Stimulated activated naive CD8-positive, alpha-beta T cell treated with anti-CD3 and anti-CD28 coated beads, Interleukin-15, Interleukin-2, amounts not matched to agents 100 ng/mL and 50 ng/mL, for 24 hours (primary cell): Measurements from ENCODE around the gene DOCK4.

ENCODE experiments used
- H3K27ac Mint-ChIP-seq: one replicate; pipeline ENCODE4 v1.8.0; 2021; ENCODE audit warnings: mild to moderate bottlenecking, mixed read lengths
- H3K27me3 Mint-ChIP-seq: one replicate; pipeline ENCODE4 v1.8.0; 2021; ENCODE audit warnings: mixed read lengths
- H3K36me3 Mint-ChIP-seq: one replicate; pipeline ENCODE4 v1.8.0; 2021; ENCODE audit warnings: low read depth, mixed read lengths
- H3K4me1 Mint-ChIP-seq: one replicate; pipeline ENCODE4 v1.8.0; 2021; ENCODE audit warnings: low read depth, mixed read lengths
- H3K4me3 Mint-ChIP-seq: one replicate; pipeline ENCODE4 v1.8.0; 2021; ENCODE audit warnings: mild to moderate bottlenecking, mixed read lengths
- H3K9me3 Mint-ChIP-seq: one replicate; pipeline ENCODE4 v1.8.0; 2021; ENCODE audit warnings: mixed read lengths

Gene DOCK4

GRCh38 chr7:111853201-111853990 lies 352.8 kb downstream of the DOCK4 start:
- no peaks in the 10 kb centered on the region for H3K9me3 Mint-ChIP-seq
- H3K27me3 Mint-ChIP-seq = no peaks in the 10 kb centered on the region
- no peak overlapping the region for H3K27ac Mint-ChIP-seq

GRCh38 chr7:111852081-111852480 lies 354.1 kb downstream of the DOCK4 start:
- Mint-ChIP-seq H3K27ac (no peak overlapping the region), H3K36me3 (no peaks in the 10 kb centered on the region), H3K4me3 (no peak overlapping the region), H3K4me1 (no peaks in the 10 kb centered on the region), H3K9me3 (no peaks in the 10 kb centered on the region), H3K27me3 (no peaks in the 10 kb centered on the region)

More at GRCh38 chr7:111853201-111853990, 352.8 kb downstream of the DOCK4 start:
- Mint-ChIP-seq H3K4me1 (no peaks in the 10 kb centered on the region), H3K4me3 (no peak overlapping the region), H3K36me3 (no peaks in the 10 kb centered on the region)

DNA sequence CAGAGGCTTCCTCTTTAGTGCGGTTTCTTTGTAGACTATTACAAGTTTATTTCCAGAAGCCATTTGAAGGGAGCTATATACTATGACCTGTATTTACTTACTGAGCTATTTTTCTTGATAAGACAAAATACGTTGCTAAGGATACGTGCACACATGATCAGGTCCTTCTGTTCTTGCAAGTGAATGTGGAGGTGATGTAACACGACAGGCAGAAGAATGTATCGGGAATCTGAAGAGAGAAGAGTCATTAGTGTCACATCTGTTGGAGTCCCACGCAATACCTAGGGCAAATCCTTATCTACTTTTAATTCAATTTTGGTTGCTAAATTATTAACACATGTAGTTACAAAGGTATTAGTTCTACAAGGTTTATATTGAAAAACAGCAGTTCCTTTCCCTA lies 359.3 kb downstream of the DOCK4 start:
- H3K4me1 Mint-ChIP-seq = peaks cover 5% of the 10 kb centered on the region
- H3K27me3 Mint-ChIP-seq = no peaks in the 10 kb centered on the region
- H3K4me3 Mint-ChIP-seq = no peak overlapping the region
- no peaks in the 10 kb centered on the region for H3K36me3 Mint-ChIP-seq
- H3K9me3 Mint-ChIP-seq = no peaks in the 10 kb centered on the region
- no peak overlapping the region for H3K27ac Mint-ChIP-seq

DNA sequence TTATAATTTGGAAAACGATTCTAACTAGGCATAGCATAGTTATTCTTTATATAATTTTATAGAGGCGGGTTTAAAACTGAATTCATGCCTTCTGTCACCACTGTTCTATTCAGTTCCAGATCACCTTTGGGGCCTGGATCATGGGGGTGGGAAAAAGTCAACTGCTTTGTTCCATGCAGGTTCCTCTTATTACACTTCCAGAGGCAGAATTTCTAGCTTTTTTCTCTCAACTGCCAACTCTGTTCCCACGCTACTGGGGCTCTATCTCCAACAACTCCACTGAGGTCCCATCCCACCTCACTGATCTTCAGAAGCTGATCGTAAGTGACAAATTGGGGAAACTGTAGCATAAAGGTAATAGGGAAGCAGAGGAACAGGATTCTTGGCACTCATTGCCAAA lies 360.3 kb downstream of the DOCK4 start:
- no peaks in the 10 kb centered on the region for H3K36me3 Mint-ChIP-seq
- peaks cover 8% of the 10 kb centered on the region for H3K4me1 Mint-ChIP-seq

DNA sequence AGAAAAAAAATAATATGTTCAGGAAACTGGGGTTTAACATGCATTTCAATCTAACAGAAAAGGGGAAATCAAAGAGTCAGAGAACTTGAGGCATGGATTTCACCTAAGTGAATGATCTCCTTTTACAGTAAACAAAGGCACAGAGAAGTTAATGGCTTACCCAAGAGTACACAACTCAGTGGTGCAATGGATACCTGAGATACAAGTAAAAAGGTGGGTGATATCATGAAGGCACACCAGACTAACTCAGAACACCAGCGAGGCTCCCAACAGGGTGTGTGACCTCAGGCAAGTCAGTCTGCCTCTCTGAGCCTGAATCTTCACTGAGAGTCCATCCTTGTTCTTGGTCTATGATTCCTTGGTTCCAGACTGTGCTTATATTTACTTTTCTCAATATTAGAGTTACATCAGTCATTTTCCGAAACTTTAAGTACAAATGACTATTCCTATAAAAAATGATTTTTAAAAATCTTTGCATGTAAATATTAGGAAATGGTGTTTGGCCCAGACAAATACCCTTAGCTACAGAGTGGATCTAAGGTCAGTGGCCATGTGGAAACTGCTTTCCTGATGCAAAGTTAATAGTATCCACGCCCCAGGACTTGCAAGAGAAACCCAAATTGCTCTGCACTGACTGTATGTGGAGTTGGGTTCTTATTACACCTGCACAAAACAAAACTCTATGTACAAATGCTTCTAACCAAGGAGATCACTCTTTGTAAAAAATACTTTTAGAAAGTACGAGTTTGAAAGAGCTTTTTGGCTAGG lies 361.1 kb downstream of the DOCK4 start:
- H3K27ac Mint-ChIP-seq = no peak overlapping the region
- H3K4me3 Mint-ChIP-seq = no peak overlapping the region
- no peaks in the 10 kb centered on the region for H3K9me3 Mint-ChIP-seq
- H3K4me1 Mint-ChIP-seq = peaks cover 8% of the 10 kb centered on the region
- H3K27me3 Mint-ChIP-seq = no peaks in the 10 kb centered on the region
- H3K36me3 Mint-ChIP-seq = no peaks in the 10 kb centered on the region

More for the DNA sequence above, 360.3 kb downstream of the DOCK4 start:
- H3K27me3 Mint-ChIP-seq = no peaks in the 10 kb centered on the region
- no peak overlapping the region for H3K4me3 Mint-ChIP-seq
- no peaks in the 10 kb centered on the region for H3K9me3 Mint-ChIP-seq
- H3K27ac Mint-ChIP-seq = no peak overlapping the region

DNA sequence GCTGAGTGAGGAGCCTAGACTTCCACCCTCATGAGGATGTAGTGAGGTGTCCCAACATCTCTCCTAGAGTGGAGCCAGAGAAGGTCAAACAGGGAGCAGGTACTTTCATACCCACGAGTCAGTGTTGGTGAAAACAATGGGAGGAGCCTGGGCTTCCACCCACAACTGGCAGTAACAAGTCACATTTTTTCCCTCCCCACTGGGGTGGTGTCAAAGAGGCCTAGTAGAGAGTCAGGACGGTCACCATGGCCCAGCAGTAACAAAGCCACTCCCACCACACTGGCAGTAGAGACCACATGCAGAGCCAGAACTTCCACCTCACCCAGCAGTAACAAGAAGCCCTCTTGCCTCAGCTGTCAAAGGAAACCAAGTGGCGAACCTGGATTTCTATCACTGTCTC lies 363.7 kb downstream of the DOCK4 start:
- no peak overlapping the region for H3K4me3 Mint-ChIP-seq
- peaks cover 8% of the 10 kb centered on the region for H3K4me1 Mint-ChIP-seq
- H3K36me3 Mint-ChIP-seq = no peaks in the 10 kb centered on the region
- H3K27me3 Mint-ChIP-seq = no peaks in the 10 kb centered on the region
- H3K9me3 Mint-ChIP-seq = no peaks in the 10 kb centered on the region
- no peak overlapping the region for H3K27ac Mint-ChIP-seq

DNA sequence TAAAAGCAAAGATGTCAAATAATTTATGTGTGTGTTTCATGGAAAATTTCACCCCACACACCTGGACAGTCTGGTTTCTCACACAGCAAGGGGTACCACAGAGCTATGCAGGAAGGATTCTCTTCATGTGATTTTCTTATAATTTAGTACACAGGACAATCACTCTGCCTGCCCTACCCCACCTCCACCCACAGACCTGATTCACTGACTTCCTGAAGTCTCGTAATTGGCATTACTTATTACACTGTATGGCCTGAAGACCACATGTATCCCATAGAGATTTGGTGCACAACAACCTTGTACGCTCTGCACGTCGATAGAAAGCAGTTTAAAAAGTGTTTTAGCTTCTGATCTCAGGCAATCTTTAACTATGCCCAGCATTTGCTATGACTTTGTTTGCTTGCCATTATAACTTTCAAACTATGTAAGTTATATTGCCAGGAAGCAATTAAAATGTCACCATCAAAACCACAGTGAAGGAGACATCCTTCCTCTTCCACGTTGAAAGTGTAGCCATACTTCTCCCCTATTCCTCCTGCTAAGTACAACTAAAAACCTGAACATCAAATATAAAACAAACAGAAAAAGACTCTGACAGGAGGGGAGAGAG lies 364.5 kb downstream of the DOCK4 start:
- Mint-ChIP-seq H3K4me1 (peaks cover 8% of the 10 kb centered on the region), H3K4me3 (no peak overlapping the region), H3K27me3 (no peaks in the 10 kb centered on the region), H3K27ac (no peak overlapping the region), H3K9me3 (peaks cover under 1% of the 10 kb centered on the region), H3K36me3 (no peaks in the 10 kb centered on the region)

GRCh38 chr7:111840528-111840927 lies 365.7 kb downstream of the DOCK4 start:
- no peaks in the 10 kb centered on the region for H3K27me3 Mint-ChIP-seq
- H3K4me1 Mint-ChIP-seq = peaks cover 8% of the 10 kb centered on the region
- H3K4me3 Mint-ChIP-seq = no peak overlapping the region
- no peak overlapping the region for H3K27ac Mint-ChIP-seq
- H3K9me3 Mint-ChIP-seq = peaks cover 8% of the 10 kb centered on the region
- no peaks in the 10 kb centered on the region for H3K36me3 Mint-ChIP-seq

DNA sequence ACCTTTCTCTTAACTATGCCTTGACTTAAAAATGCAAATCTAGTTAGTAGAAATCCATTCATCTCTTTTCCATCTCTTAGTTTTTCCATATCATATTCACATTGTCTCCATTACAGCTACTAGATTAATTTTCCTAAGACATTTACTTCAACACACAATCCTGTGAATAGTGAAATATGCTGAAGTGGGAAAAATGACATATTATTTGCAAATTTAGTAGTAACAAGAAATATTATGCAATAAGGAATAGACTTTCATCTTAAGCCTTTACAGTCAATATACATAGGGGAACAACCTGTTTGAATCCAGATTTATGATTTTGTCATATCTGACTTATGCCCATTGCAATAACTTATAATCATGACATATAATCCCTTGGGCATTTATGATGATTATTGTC lies 366.9 kb downstream of the DOCK4 start:
- Mint-ChIP-seq H3K36me3 (no peaks in the 10 kb centered on the region), H3K4me3 (no peak overlapping the region), H3K9me3 (peaks cover 8% of the 10 kb centered on the region), H3K4me1 (peaks cover 8% of the 10 kb centered on the region), H3K27me3 (no peaks in the 10 kb centered on the region), H3K27ac (no peak overlapping the region)

DNA sequence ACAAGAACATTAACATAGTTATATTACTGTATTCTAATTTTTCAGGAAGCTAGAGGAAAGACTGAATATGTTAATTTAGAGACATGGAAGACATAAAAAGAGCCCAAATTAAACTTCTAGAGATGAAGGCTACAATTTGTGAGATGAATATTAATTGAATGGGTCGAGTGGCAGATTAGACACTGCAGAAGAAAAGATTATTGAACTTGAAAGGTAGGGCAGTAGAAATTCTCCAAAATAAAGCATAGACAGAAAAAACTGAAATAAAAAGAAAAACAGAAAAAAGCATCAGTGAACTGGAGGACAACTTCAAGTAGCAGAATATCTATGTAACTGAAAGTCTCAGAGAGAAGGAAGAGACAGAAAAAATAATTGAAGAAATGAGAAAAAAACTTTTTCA lies 369.6 kb downstream of the DOCK4 start:
- Mint-ChIP-seq H3K4me1 (peaks cover under 1% of the 10 kb centered on the region), H3K27ac (no peak overlapping the region), H3K4me3 (no peak overlapping the region), H3K27me3 (no peaks in the 10 kb centered on the region), H3K9me3 (peaks cover 8% of the 10 kb centered on the region), H3K36me3 (no peaks in the 10 kb centered on the region)

DNA sequence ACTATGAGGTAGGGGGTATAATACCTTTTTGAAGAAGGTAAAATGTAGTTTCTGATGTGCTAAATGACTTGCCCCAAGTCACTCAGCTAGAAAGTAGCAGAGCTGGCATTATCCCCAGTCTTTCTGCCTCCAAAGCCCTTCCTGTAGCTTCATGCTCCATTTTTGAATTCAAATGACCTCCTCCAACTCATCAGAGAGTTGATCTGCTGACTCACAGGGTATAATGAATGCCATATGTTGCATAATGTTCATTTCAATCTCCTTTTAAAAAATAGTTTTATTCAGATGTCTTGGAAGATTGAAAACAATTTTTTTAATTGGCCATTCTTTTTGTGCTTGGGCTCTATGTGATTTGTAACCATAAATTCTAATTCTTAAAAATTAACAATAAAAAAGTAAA lies 371.1 kb downstream of the DOCK4 start:
- no peaks in the 10 kb centered on the region for H3K4me1 Mint-ChIP-seq
- H3K9me3 Mint-ChIP-seq = peaks cover 8% of the 10 kb centered on the region
- no peak overlapping the region for H3K4me3 Mint-ChIP-seq
- H3K27me3 Mint-ChIP-seq = no peaks in the 10 kb centered on the region
- no peak overlapping the region for H3K27ac Mint-ChIP-seq
- H3K36me3 Mint-ChIP-seq = no peaks in the 10 kb centered on the region

DNA sequence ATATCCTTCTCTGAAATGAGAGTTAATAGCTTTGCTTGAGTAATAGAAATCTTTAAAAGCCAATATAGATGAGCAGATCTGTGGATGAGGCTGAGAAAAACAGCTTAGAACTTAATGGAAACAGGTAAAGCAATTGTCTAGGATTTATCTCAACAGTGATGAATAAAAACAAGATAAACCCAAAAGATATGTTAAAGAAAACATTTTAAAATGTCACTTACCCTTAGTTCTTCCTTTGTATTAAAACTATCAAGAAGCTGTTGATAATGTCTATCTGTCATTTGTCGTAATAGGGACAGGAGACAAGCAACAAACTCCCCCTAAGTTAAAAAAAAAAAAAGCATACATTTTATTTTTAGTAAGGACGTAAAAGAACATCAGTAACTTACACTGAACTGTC lies 371.8 kb downstream of the DOCK4 start:
- Mint-ChIP-seq H3K36me3 (no peaks in the 10 kb centered on the region), H3K27ac (no peak overlapping the region), H3K4me3 (no peak overlapping the region), H3K27me3 (no peaks in the 10 kb centered on the region), H3K4me1 (no peaks in the 10 kb centered on the region), H3K9me3 (peaks cover 8% of the 10 kb centered on the region)

- no peaks in the 10 kb centered on the region for H3K36me3 Mint-ChIP-seq
- no peak overlapping the region for H3K4me3 Mint-ChIP-seq
- peaks cover 8% of the 10 kb centered on the region for H3K9me3 Mint-ChIP-seq
- H3K27ac Mint-ChIP-seq = no peak overlapping the region
- no peaks in the 10 kb centered on the region for H3K4me1 Mint-ChIP-seq
- H3K27me3 Mint-ChIP-seq = no peaks in the 10 kb centered on the region
These were observed 372.7 kb downstream of the DOCK4 start for GRCh38 chr7:111833466-111833865.

GRCh38 chr7:111832174-111832573 lies 374.0 kb downstream of the DOCK4 start:
- Mint-ChIP-seq H3K27ac (no peak overlapping the region), H3K4me3 (no peak overlapping the region), H3K36me3 (no peaks in the 10 kb centered on the region), H3K27me3 (no peaks in the 10 kb centered on the region), H3K4me1 (no peaks in the 10 kb centered on the region), H3K9me3 (peaks cover 8% of the 10 kb centered on the region)

DNA sequence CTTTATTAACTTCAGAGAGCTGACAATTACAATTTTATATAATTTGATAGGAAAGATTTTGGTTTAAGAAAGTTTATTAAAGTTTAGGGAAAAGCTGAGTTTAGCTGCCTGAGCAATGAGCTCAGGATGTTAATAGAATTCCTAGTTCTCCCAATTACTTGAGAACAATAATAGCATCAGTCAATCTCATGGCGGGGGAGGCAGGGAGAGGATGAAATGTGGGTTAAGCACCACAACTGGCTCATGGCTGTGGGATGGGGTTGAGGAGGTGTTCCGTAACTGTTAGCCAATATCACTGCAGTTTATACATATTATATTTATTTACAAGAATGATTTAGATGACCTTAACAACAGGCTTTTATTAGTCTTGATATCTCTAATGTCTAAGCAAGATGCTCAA lies 377.0 kb downstream of the DOCK4 start:
- no peak overlapping the region for H3K4me3 Mint-ChIP-seq
- no peaks in the 10 kb centered on the region for H3K9me3 Mint-ChIP-seq

More for the DNA sequence above, 377.0 kb downstream of the DOCK4 start:
- no peak overlapping the region for H3K27ac Mint-ChIP-seq
- H3K27me3 Mint-ChIP-seq = no peaks in the 10 kb centered on the region
- no peaks in the 10 kb centered on the region for H3K36me3 Mint-ChIP-seq
- H3K4me1 Mint-ChIP-seq = no peaks in the 10 kb centered on the region
